H1 (cell line): ENCODE data around the gene TRIB2. TPM values are rescaled to one million over a fixed set of nuclear protein-coding genes. Genes with fewer than 3 reads are reported as not detected.

Source experiments
- ASH2L ChIP-seq: fragments of 200-600, 300-600 bp; sonication (generic); IDR thresholded peaks from one replicate; pipeline ENCODE4 v1.7.1; 2017; ENCODE audit warnings: low read length
- CHD1 ChIP-seq: IDR thresholded peaks from 2 replicates; pipeline ENCODE4 v1.6.1; 2012; ENCODE audit warnings: low read depth, low read length, improper control_type of control experiment
- KDM1A ChIP-seq: fragments of 200-600, 300-600 bp; sonication (generic); IDR thresholded peaks from 2 replicates; pipeline ENCODE4 v1.7.1; 2016; ENCODE audit warnings: mild to moderate bottlenecking, low read length, borderline replicate concordance
- MAFK ChIP-seq: IDR thresholded peaks from 2 replicates; pipeline ENCODE4 v1.6.1; 2012; ENCODE audit warnings: low read depth, mild to moderate bottlenecking, improper control_type of control experiment, low read length
- MAX ChIP-seq: IDR thresholded peaks from 2 replicates; pipeline ENCODE4 v1.6.1; 2012; ENCODE audit warnings: inconsistent platforms
- TBP ChIP-seq: IDR thresholded peaks from 2 replicates; pipeline ENCODE4 v1.6.1; 2011; ENCODE audit warnings: low read depth, low read length, improper control_type of control experiment
- polyA plus RNA-seq, 7 experiments: library from polyadenylated mRNA; depleted of rRNA in 3 of 7; stranded (reverse) in 5 of 7; unstranded in 2 of 7; fragments of >200 nt in 5 of 7; fragments of 200-250 nt in 2 of 7; gene quantifications; 1 replicate in 5 of 7; 2 replicates in 1 of 7; 4 replicates in 1 of 7; pipeline versions ENCODE4 v1.2.1 to v1.2.3, GENCODE V29; 2011 to 2013; ENCODE audit warnings: missing spikeins in 2 of 7, mixed read lengths in 2 of 7
- total RNA-seq: library from RNA; stranded (reverse); fragmentation: NEBNext Ultra II Directional; extraction: Animal tissue kit (Norgen Biotek cat#: 25700); gene quantifications from 2 replicates; pipeline ENCODE4 v1.2.1, GENCODE V29; 2021

TRIB2 gene
- total and polyA plus RNA-seq, 2 of the 8 experiments (the other 6 are each of a cell fraction or from before 2014, with no cell fraction given): 40.8 to 57.0 TPM

- no peak for TF ChIP-seq MAX
- TF ChIP-seq KDM1A: no peak
- TF ChIP-seq CHD1: no peak
- no peak for TF ChIP-seq ASH2L
- TF ChIP-seq MAFK: no peak
- TF ChIP-seq TBP: no peak
- TF ChIP-seq, all 59 proteins: peak for 0
These were observed 6.4 kb upstream of the TRIB2 start (continued) for GRCh38 chr2:12710301-12710700.
